GM12878 (cell line): ENCODE data around the gene SLC2A14. TPM values are rescaled to one million over a fixed set of nuclear protein-coding genes. Genes with fewer than 3 reads are reported as not detected.

ENCODE experiments used
- CREB1 ChIP-seq: IDR thresholded peaks from 2 replicates; pipeline ENCODE4 v1.6.1; 2012; ENCODE audit warnings: low read depth, mild to moderate bottlenecking, inconsistent platforms
- EED ChIP-seq: sonication (generic); IDR thresholded peaks from 2 replicates; pipeline ENCODE4 v1.6.1; 2016; ENCODE audit warnings: antibody characterized with exemption, low read depth
- EP300 ChIP-seq, 2 experiments: fragments of 150-350 bp in 1 of 2; IDR thresholded peaks; 2 replicates each; pipeline ENCODE4 v1.6.1; 2011 to 2012; ENCODE audit warnings: low read depth in 2 of 2, low read length in 2 of 2, borderline replicate concordance in 1 of 2, improper control_type of control experiment in 1 of 2, inconsistent platforms in 1 of 2; ENCODE audit not compliant: control insufficient read depth in 1 of 2
- IKZF2 ChIP-seq, 2 experiments: fragments of 450-650 bp; IDR thresholded peaks; 2 replicates each; pipeline ENCODE4 v1.6.1; 2017; ENCODE audit warnings: mild to moderate bottlenecking in 2 of 2, moderate library complexity in 2 of 2
- NBN ChIP-seq: fragments of 450-650 bp; IDR thresholded peaks from 2 replicates; pipeline ENCODE4 v1.6.1; 2016
- NFXL1 ChIP-seq: fragments of 450-650 bp; IDR thresholded peaks from 2 replicates; pipeline ENCODE4 v1.6.1; 2017; ENCODE audit warnings: antibody characterized with exemption, mild to moderate bottlenecking, borderline replicate concordance
- NFYB ChIP-seq: IDR thresholded peaks from 2 replicates; pipeline ENCODE4 v1.6.1; 2011; ENCODE audit warnings: low read depth, mild to moderate bottlenecking, low read length, improper control_type of control experiment, moderate library complexity; ENCODE audit not compliant: insufficient read depth
- ZNF217 ChIP-seq: fragments of 450-650 bp; IDR thresholded peaks from 2 replicates; pipeline ENCODE4 v1.6.1; 2017; ENCODE audit warnings: antibody characterized with exemption, mild to moderate bottlenecking
- polyA plus RNA-seq, 11 experiments: library from polyadenylated mRNA; depleted of rRNA in 4 of 11; unstranded in 6 of 11; stranded (reverse) in 5 of 11; fragments of >200 nt; fragmentation: Nextera tagmentation in 4 of 11; fragmentation: Illumina TruSeq in 1 of 11; extraction: Ambion mirVana in 4 of 11; extraction: Trizol in 1 of 11; gene quantifications; 1 replicate in 1 of 11; 2 replicates in 10 of 11; pipeline versions ENCODE4 v1.2.1 to v1.2.3, GENCODE V29; 2011 to 2016; ENCODE audit warnings: inconsistent platforms in 2 of 11, missing spikeins in 2 of 11, low read depth in 1 of 11
- total RNA-seq, 4 experiments: library from RNA; depleted of rRNA in 3 of 4; stranded (reverse); fragments of >200 nt in 3 of 4; fragmentation: Illumina TruSeq in 1 of 4; extraction: Trizol in 1 of 4; gene quantifications; 2 replicates each; pipeline versions ENCODE4 v1.2.1 to v1.2.3, GENCODE V29; 2013 to 2021
- TF ChIP-seq, protein P1 (sequence below): fragments of 150-350 bp; IDR thresholded peaks from 2 replicates; pipeline ENCODE4 v1.6.1; 2016; ENCODE audit warnings: low read depth, low read length
- TF ChIP-seq, protein P2 (sequence below): IDR thresholded peaks from 2 replicates; pipeline ENCODE4 v1.6.1; 2012; ENCODE audit warnings: improper control_type of control experiment, low read depth, low read length; ENCODE audit not compliant: insufficient replicate concordance
- TF ChIP-seq, protein P3 (sequence below): fragments of 450-650 bp; IDR thresholded peaks from 2 replicates; pipeline ENCODE4 v1.6.1; 2018; ENCODE audit warnings: mild to moderate bottlenecking, low read depth, moderate library complexity; ENCODE audit not compliant: partially characterized antibody

Gene SLC2A14
- total and polyA plus RNA-seq, 10 of the 15 experiments (the other 5 are each of a cell fraction or from before 2014, with no cell fraction given), result 0.05 to 0.69 (median 0.19) TPM; not detected in 1

DNA sequence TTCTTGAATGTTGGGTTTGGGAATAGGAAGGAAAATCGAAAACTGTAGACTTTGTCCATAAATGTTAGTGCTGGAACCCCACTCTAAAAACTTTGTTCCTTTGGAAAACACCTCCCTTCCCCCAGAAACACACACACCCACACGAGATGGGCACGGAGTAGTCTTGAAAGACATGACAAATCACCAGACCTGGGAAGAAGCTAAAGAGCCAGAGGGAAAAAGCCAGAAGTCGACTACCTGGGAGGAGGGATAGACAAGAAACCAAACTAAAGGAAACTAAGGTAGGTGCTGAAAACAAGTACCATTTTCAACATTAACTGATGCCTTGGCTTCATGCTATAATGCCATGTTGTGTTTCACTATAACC lies 84.4 kb downstream of the SLC2A14 start (continued):
- TF ChIP-seq IKZF2 (IDR thresholded peaks at IDR 0.05), result no peak
- TF ChIP-seq, protein P1, sequence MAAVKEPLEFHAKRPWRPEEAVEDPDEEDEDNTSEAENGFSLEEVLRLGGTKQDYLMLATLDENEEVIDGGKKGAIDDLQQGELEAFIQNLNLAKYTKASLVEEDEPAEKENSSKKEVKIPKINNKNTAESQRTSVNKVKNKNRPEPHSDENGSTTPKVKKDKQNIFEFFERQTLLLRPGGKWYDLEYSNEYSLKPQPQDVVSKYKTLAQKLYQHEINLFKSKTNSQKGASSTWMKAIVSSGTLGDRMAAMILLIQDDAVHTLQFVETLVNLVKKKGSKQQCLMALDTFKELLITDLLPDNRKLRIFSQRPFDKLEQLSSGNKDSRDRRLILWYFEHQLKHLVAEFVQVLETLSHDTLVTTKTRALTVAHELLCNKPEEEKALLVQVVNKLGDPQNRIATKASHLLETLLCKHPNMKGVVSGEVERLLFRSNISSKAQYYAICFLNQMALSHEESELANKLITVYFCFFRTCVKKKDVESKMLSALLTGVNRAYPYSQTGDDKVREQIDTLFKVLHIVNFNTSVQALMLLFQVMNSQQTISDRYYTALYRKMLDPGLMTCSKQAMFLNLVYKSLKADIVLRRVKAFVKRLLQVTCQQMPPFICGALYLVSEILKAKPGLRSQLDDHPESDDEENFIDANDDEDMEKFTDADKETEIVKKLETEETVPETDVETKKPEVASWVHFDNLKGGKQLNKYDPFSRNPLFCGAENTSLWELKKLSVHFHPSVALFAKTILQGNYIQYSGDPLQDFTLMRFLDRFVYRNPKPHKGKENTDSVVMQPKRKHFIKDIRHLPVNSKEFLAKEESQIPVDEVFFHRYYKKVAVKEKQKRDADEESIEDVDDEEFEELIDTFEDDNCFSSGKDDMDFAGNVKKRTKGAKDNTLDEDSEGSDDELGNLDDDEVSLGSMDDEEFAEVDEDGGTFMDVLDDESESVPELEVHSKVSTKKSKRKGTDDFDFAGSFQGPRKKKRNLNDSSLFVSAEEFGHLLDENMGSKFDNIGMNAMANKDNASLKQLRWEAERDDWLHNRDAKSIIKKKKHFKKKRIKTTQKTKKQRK, result no peak
- no peak for TF ChIP-seq ZNF217
- TF ChIP-seq NBN, result no peak
- no peak for TF ChIP-seq EP300 (IDR thresholded peaks at IDR 0.05; ENCODE audit: borderline replicate concordance in 1 of 2, control insufficient read depth in 1 of 2, low read depth in 2 of 2, low read length in 2 of 2)
- TF ChIP-seq NFXL1, result no peak
- TF ChIP-seq CREB1, result no peak
- TF ChIP-seq EED, result no peak
- TF ChIP-seq NFYB, result no peak
- TF ChIP-seq, protein P2, sequence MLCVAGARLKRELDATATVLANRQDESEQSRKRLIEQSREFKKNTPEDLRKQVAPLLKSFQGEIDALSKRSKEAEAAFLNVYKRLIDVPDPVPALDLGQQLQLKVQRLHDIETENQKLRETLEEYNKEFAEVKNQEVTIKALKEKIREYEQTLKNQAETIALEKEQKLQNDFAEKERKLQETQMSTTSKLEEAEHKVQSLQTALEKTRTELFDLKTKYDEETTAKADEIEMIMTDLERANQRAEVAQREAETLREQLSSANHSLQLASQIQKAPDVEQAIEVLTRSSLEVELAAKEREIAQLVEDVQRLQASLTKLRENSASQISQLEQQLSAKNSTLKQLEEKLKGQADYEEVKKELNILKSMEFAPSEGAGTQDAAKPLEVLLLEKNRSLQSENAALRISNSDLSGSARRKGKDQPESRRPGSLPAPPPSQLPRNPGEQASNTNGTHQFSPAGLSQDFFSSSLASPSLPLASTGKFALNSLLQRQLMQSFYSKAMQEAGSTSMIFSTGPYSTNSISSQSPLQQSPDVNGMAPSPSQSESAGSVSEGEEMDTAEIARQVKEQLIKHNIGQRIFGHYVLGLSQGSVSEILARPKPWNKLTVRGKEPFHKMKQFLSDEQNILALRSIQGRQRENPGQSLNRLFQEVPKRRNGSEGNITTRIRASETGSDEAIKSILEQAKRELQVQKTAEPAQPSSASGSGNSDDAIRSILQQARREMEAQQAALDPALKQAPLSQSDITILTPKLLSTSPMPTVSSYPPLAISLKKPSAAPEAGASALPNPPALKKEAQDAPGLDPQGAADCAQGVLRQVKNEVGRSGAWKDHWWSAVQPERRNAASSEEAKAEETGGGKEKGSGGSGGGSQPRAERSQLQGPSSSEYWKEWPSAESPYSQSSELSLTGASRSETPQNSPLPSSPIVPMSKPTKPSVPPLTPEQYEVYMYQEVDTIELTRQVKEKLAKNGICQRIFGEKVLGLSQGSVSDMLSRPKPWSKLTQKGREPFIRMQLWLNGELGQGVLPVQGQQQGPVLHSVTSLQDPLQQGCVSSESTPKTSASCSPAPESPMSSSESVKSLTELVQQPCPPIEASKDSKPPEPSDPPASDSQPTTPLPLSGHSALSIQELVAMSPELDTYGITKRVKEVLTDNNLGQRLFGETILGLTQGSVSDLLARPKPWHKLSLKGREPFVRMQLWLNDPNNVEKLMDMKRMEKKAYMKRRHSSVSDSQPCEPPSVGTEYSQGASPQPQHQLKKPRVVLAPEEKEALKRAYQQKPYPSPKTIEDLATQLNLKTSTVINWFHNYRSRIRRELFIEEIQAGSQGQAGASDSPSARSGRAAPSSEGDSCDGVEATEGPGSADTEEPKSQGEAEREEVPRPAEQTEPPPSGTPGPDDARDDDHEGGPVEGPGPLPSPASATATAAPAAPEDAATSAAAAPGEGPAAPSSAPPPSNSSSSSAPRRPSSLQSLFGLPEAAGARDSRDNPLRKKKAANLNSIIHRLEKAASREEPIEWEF, result no peak
- TF ChIP-seq, protein P3, sequence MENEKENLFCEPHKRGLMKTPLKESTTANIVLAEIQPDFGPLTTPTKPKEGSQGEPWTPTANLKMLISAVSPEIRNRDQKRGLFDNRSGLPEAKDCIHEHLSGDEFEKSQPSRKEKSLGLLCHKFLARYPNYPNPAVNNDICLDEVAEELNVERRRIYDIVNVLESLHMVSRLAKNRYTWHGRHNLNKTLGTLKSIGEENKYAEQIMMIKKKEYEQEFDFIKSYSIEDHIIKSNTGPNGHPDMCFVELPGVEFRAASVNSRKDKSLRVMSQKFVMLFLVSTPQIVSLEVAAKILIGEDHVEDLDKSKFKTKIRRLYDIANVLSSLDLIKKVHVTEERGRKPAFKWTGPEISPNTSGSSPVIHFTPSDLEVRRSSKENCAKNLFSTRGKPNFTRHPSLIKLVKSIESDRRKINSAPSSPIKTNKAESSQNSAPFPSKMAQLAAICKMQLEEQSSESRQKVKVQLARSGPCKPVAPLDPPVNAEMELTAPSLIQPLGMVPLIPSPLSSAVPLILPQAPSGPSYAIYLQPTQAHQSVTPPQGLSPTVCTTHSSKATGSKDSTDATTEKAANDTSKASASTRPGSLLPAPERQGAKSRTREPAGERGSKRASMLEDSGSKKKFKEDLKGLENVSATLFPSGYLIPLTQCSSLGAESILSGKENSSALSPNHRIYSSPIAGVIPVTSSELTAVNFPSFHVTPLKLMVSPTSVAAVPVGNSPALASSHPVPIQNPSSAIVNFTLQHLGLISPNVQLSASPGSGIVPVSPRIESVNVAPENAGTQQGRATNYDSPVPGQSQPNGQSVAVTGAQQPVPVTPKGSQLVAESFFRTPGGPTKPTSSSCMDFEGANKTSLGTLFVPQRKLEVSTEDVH, result no peak
